Fibroblast of lung (primary cell): ENCODE results near the gene TMEM267. TPM values are rescaled to one million over a fixed set of nuclear protein-coding genes. Genes with fewer than 3 reads are reported as not detected.

Experiments used
- DNase-seq, 2 donors: peaks; one replicate each; pipeline versions ENCODE4 v3.0.0 to v3.0.0-alpha.2; 2010; ENCODE audit warnings: low read depth in 2 of 2
- H2AFZ ChIP-seq: 2 replicates; pipeline ENCODE4 v1.5.1; 2012; ENCODE audit warnings: low read length, control low read depth, inconsistent platforms
- H3K27ac ChIP-seq: 2 replicates; pipeline ENCODE4 v1.5.1; 2011; ENCODE audit warnings: low read length, control low read depth; ENCODE audit not compliant: insufficient read depth
- H3K27me3 ChIP-seq: 2 replicates; pipeline ENCODE4 v1.5.1; 2011; ENCODE audit warnings: mild to moderate bottlenecking, low read length; ENCODE audit not compliant: control insufficient read depth, insufficient read depth
- H3K36me3 ChIP-seq: 2 replicates; pipeline ENCODE4 v1.5.1; 2011; ENCODE audit warnings: low read length; ENCODE audit not compliant: control insufficient read depth, insufficient read depth
- H3K4me1 ChIP-seq: 2 replicates; pipeline ENCODE4 v1.5.1; 2011; ENCODE audit warnings: low read length; ENCODE audit not compliant: control insufficient read depth, insufficient read depth; ENCODE audit errors: extremely low read depth
- H3K4me2 ChIP-seq: 2 replicates; pipeline ENCODE4 v1.5.1; 2011; ENCODE audit warnings: low read length, control low read depth; ENCODE audit not compliant: insufficient read depth; ENCODE audit errors: extremely low read depth
- H3K4me3 ChIP-seq, 4 experiments: fragments of 200-600 bp in 1 of 4; sonication (generic) in 1 of 4; replicated peaks in 1 of 4; 2 replicates each; pipeline ENCODE4 v1.5.1; 2011 to 2016; ENCODE audit warnings: low read length in 4 of 4, low read depth in 3 of 4, mild to moderate bottlenecking in 3 of 4, control low read depth in 2 of 4, inconsistent platforms in 1 of 4, mixed read lengths in 1 of 4; ENCODE audit not compliant: insufficient read depth in 1 of 4; ENCODE audit errors: control extremely low read depth in 1 of 4
- H3K79me2 ChIP-seq: 2 replicates; pipeline ENCODE4 v1.5.1; 2012; ENCODE audit warnings: mild to moderate bottlenecking, low read length, inconsistent platforms; ENCODE audit not compliant: control insufficient read depth, insufficient read depth
- H3K9ac ChIP-seq: 2 replicates; pipeline ENCODE4 v1.5.1; 2011; ENCODE audit warnings: mild to moderate bottlenecking, low read length, control low read depth; ENCODE audit not compliant: insufficient read depth
- H3K9me3 ChIP-seq: 2 replicates; pipeline ENCODE4 v1.5.1; 2012; ENCODE audit warnings: low read depth, low read length; ENCODE audit not compliant: control insufficient read depth, insufficient read depth
- H4K20me1 ChIP-seq: 2 replicates; pipeline ENCODE4 v1.5.1; 2011; ENCODE audit warnings: low read length; ENCODE audit not compliant: control insufficient read depth, insufficient read depth; ENCODE audit errors: extremely low read depth
- CTCF ChIP-seq, 2 donors: IDR thresholded peaks in 1 of 2; conservative IDR thresholded peaks in 1 of 2; 1 replicate in 1 of 2; 2 replicates in 1 of 2; pipeline ENCODE4 v1.5.1; 2011 to 2012; ENCODE audit warnings: low read length in 2 of 2, control low read depth in 1 of 2, inconsistent platforms in 1 of 2, low read depth in 1 of 2, mild to moderate bottlenecking in 1 of 2
- EZH2 ChIP-seq: IDR thresholded peaks from 2 replicates; pipeline ENCODE4 v1.5.1; 2012; ENCODE audit warnings: low read length, control low read depth, mild to moderate bottlenecking; ENCODE audit errors: missing control alignments
- polyA plus RNA-seq, 2 donors: library from polyadenylated mRNA; depleted of rRNA in 1 of 2; stranded (reverse) in 1 of 2; unstranded in 1 of 2; fragments of >200 nt; gene quantifications; 2 replicates each; pipeline ENCODE4 v1.2.1, GENCODE V29; 2011 to 2012; ENCODE audit warnings: missing spikeins in 1 of 2
- total RNA-seq: library from RNA; depleted of rRNA; stranded (reverse); fragments of >200 nt; gene quantifications from 2 replicates; pipeline ENCODE4 v1.2.1, GENCODE V29; 2014

Gene TMEM267
- total and polyA plus RNA-seq, 2 donors (not counting 1 experiment from before 2014, with no cell fraction given): 21.2 to 24.3 TPM

- Histone ChIP-seq H4K20me1 (no peaks in the 10 kb centered on the region), H3K4me3 (no peak overlapping the region), H3K9me3 (no peaks in the 10 kb centered on the region), H3K36me3 (no peaks in the 10 kb centered on the region), H3K27ac (no peak overlapping the region), H3K4me2 (no peak overlapping the region), H2AFZ (no peak overlapping the region), H3K9ac (no peak overlapping the region), H3K4me1 (no peaks in the 10 kb centered on the region), H3K27me3 (no peaks in the 10 kb centered on the region), H3K79me2 (no peaks in the 10 kb centered on the region)
- DNase-seq: no peak
- no peak for TF ChIP-seq EZH2
- TF ChIP-seq CTCF (conservative IDR thresholded peaks at IDR 0.05 in 1 of 2, IDR thresholded peaks at IDR 0.05 in 1 of 2; ENCODE audit: low read depth in 1 of 2, low read length in 2 of 2): no peak
Measured at GRCh38 chr5:43498581-43498980, 14.9 kb upstream of the TMEM267 start.

DNA sequence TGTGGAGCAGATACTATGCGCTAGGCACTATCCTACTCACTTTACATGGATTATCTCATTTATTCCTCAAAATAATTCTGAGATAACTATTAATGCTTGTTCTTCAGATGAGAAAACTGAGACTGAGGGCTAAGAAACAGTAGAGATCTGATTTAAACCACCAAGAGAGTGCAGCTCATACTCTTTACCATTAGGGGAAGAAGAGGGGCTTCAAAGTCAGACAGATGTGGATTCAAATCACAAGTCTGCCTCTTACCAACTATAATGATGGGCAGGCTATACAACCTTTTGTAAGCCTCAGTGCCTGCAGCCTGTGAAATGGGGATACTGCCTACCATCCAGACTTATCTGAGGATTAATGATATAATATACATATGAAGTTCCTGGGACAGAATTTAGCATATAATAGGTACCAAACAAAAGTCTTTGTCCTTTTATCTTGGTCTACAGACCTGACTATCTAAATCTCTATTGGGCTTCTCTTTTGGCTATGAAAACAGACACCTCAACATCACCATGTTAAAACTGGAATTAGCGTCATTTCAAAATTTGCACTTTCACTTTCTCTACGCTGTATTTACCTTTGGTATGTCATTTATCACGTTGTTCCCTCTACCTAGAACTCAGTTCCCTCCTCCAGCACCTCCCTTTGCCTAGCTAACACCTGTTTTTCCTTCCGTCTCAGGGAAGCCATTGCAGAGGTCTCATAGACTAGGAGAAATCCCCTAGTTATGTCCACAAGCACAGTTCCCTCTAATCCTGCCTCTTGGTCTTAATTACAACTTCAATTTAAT lies 13.8 kb upstream of the TMEM267 start:
- TF ChIP-seq EZH2 (no peak), CTCF (conservative IDR thresholded peaks at IDR 0.05 in 1 of 2, IDR thresholded peaks at IDR 0.05 in 1 of 2; ENCODE audit: low read depth in 1 of 2, low read length in 2 of 2) (no peak)
- Histone ChIP-seq H4K20me1 (no peaks in the 10 kb centered on the region), H3K9me3 (no peaks in the 10 kb centered on the region), H3K79me2 (no peaks in the 10 kb centered on the region), H3K27me3 (no peaks in the 10 kb centered on the region), H3K4me1 (no peaks in the 10 kb centered on the region), H3K4me2 (no peak overlapping the region), H3K4me3 (no peak overlapping the region), H2AFZ (no peak overlapping the region), H3K27ac (no peak overlapping the region), H3K36me3 (no peaks in the 10 kb centered on the region), H3K9ac (no peak overlapping the region)
- no peak for DNase-seq

- Histone ChIP-seq H2AFZ (no peak overlapping the region), H3K27me3 (no peaks in the 10 kb centered on the region), H3K36me3 (no peaks in the 10 kb centered on the region), H3K27ac (no peak overlapping the region), H3K9me3 (no peaks in the 10 kb centered on the region), H3K4me3 (no peak overlapping the region), H3K4me1 (no peaks in the 10 kb centered on the region), H3K4me2 (no peak overlapping the region), H3K79me2 (no peaks in the 10 kb centered on the region), H4K20me1 (no peaks in the 10 kb centered on the region), H3K9ac (no peak overlapping the region)
- TF ChIP-seq EZH2: no peak
- no peak for TF ChIP-seq CTCF (conservative IDR thresholded peaks at IDR 0.05 in 1 of 2, IDR thresholded peaks at IDR 0.05 in 1 of 2; ENCODE audit: low read depth in 1 of 2, low read length in 2 of 2)
- DNase-seq: no peak
Measured at GRCh38 chr5:43491326-43491725, 7.7 kb upstream of the TMEM267 start.
